ENCODE results near the gene DSC2.

Gene DSC2

DNA sequence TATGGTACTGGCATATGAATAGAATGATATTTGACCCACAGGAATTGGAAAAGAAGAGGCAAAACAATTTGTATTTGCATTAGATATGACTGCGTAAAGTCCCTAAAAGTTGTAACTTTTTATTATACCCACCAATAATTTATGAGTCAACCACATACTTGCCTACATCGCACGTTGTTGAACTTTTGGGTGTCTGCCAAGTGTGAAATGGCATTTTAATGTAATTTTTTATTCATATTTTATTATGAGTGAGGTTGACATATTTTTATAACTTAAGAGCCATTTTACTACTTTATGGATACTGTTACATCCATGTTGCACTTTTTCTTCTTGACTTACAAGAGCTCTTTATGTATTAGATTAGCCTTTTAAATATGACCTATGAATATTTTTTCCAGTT is 4.6 kb downstream of the DSC2 start:
- no peak overlapping the region for H3K9ac ChIP-seq (ENCODE audit: low read length)
- H3K9me3 ChIP-seq (ENCODE audit: control insufficient read depth, low read length), result no peaks in the 10 kb centered on the region

DNA sequence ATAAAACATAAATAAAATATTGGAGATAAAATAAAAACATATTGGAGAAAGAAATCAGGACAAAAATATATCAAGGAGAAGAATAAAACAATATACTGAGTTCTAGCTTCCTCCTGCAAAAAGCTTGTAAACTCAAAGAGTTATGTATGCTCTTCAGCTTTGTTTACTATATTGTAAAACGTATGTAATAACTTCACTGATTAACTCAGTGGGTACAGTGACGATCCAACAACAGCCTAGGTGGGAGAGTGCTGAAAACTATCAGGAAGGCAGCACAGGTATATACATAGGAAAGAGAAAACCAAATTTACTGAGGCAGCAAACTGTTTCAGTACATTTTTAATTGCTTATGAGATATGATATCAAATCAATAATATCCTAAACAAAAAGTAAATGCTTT is 8.3 kb downstream of the DSC2 start:
- no peak overlapping the region for H3K4me3 ChIP-seq (ENCODE audit: low read length)
- no peak for DNase-seq (ENCODE audit: low read depth)
- H3K9me3 ChIP-seq (ENCODE audit: control insufficient read depth, low read length), result no peaks in the 10 kb centered on the region
- H3K36me3 ChIP-seq (ENCODE audit: control insufficient read depth, insufficient read depth, low read length, severe bottlenecking), result no peaks in the 10 kb centered on the region
- H3K4me1 ChIP-seq (ENCODE audit: control insufficient read depth, insufficient read depth, low read length), result no peaks in the 10 kb centered on the region
- no peak overlapping the region for H3K9ac ChIP-seq (ENCODE audit: low read length)
- H3K27me3 ChIP-seq (replicated peaks; ENCODE audit: control insufficient read depth, insufficient read depth, low read length), result peaks cover 6% of the 10 kb centered on the region

More for the DNA sequence above, 4.6 kb downstream of the DSC2 start:
- no peaks in the 10 kb centered on the region for H3K4me1 ChIP-seq (ENCODE audit: control insufficient read depth, insufficient read depth, low read length)
- H3K27me3 ChIP-seq (replicated peaks; ENCODE audit: control insufficient read depth, insufficient read depth, low read length), result peaks cover 32% of the 10 kb centered on the region
- H3K4me3 ChIP-seq (ENCODE audit: low read length), result no peak overlapping the region
- H3K36me3 ChIP-seq (ENCODE audit: control insufficient read depth, insufficient read depth, low read length, severe bottlenecking), result no peaks in the 10 kb centered on the region
- DNase-seq (ENCODE audit: low read depth), result no peak

DNA sequence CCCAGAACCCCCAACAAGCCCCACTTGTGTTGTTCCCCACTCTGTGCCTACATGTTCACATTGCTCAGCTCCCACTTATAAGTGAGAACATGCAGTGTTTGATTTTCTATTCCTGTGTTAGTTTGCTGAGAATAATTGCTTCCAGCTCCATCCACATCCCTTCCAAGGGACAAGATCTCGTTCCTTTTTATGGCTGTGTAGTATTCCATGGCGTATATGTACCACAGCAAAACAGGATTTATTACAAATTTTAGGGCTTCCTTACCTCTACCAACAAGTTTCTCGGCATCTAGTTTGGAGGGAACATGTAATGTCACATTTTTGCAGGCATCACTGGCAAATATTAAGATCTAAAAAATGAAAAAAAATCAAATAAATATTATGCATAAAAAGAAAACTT is 8.9 kb downstream of the DSC2 start:
- Histone ChIP-seq H3K4me1 (ENCODE audit: control insufficient read depth, insufficient read depth, low read length) (no peaks in the 10 kb centered on the region), H3K27me3 (replicated peaks; ENCODE audit: control insufficient read depth, insufficient read depth, low read length) (peaks cover 3% of the 10 kb centered on the region), H3K36me3 (ENCODE audit: control insufficient read depth, insufficient read depth, low read length, severe bottlenecking) (no peaks in the 10 kb centered on the region), H3K4me3 (ENCODE audit: low read length) (no peak overlapping the region), H3K9ac (ENCODE audit: low read length) (no peak overlapping the region), H3K9me3 (ENCODE audit: control insufficient read depth, low read length) (no peaks in the 10 kb centered on the region)
- no peak for DNase-seq (ENCODE audit: low read depth)

DNA sequence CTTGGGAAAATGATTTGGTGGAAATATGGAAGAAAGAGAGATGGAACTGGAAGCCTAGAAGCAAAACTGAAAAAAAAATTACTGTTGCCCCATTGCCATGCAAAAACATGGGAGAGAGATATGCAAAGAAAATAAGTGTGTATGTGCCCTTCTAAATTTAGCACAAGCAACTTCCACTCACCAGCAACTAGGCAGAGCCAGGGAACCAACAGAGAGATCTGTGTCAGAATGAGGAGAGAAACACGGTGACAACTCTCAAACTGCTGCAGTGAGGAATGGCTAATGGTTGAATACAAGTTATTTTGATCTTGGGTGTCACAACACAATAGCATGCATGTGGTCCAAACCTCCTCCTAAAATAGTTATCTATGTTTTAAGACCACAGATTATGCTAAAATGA is 10.9 kb downstream of the DSC2 start:
- Histone ChIP-seq H3K4me3 (ENCODE audit: low read length) (no peak overlapping the region), H3K9me3 (ENCODE audit: control insufficient read depth, low read length) (no peaks in the 10 kb centered on the region), H3K36me3 (ENCODE audit: control insufficient read depth, insufficient read depth, low read length, severe bottlenecking) (no peaks in the 10 kb centered on the region), H3K27me3 (replicated peaks; ENCODE audit: control insufficient read depth, insufficient read depth, low read length) (peaks cover 3% of the 10 kb centered on the region), H3K4me1 (ENCODE audit: control insufficient read depth, insufficient read depth, low read length) (no peaks in the 10 kb centered on the region), H3K9ac (ENCODE audit: low read length) (no peak overlapping the region)
- DNase-seq (ENCODE audit: low read depth), result no peak

- no peaks in the 10 kb centered on the region for H3K27me3 ChIP-seq (replicated peaks; ENCODE audit: control insufficient read depth, insufficient read depth, low read length)
- no peak overlapping the region for H3K9ac ChIP-seq (ENCODE audit: low read length)
- H3K4me1 ChIP-seq (ENCODE audit: control insufficient read depth, insufficient read depth, low read length), result no peaks in the 10 kb centered on the region
- no peaks in the 10 kb centered on the region for H3K36me3 ChIP-seq (ENCODE audit: control insufficient read depth, insufficient read depth, low read length, severe bottlenecking)
- H3K9me3 ChIP-seq (ENCODE audit: control insufficient read depth, low read length), result no peaks in the 10 kb centered on the region
- H3K4me3 ChIP-seq (ENCODE audit: low read length), result no peak overlapping the region
- no peak for DNase-seq (ENCODE audit: low read depth)
These were observed 13.7 kb downstream of the DSC2 start for GRCh38 chr18:31088532-31088931.

DNA sequence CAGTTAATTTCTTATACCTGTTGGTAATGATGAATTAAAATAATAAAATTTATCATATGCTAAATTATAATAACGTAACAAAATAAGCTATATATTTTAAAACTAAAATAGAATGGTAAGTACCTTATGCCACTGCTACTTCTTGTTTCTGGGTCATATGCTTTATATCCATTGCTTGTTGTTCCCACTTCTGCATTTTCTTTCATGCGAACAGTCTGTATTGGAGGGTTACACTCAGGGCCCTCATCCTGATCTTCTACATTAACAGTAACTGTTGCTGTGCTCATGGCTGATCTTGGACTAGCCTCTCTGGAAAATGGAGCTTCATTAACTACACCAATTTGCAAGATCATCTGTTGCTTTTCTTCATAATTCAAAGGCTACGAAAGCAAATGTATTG is 22.2 kb downstream of the DSC2 start:
- no peaks in the 10 kb centered on the region for H3K9me3 ChIP-seq (ENCODE audit: control insufficient read depth, low read length)
- no peaks in the 10 kb centered on the region for H3K36me3 ChIP-seq (ENCODE audit: control insufficient read depth, insufficient read depth, low read length, severe bottlenecking)
- no peak for DNase-seq (ENCODE audit: low read depth)
- H3K9ac ChIP-seq (ENCODE audit: low read length), result no peak overlapping the region
- no peaks in the 10 kb centered on the region for H3K4me1 ChIP-seq (ENCODE audit: control insufficient read depth, insufficient read depth, low read length)
- no peak overlapping the region for H3K4me3 ChIP-seq (ENCODE audit: low read length)
- no peaks in the 10 kb centered on the region for H3K27me3 ChIP-seq (replicated peaks; ENCODE audit: control insufficient read depth, insufficient read depth, low read length)

GRCh38 chr18:31077878-31078277 is 24.3 kb downstream of the DSC2 start:
- Histone ChIP-seq H3K9ac (ENCODE audit: low read length) (no peak overlapping the region), H3K36me3 (ENCODE audit: control insufficient read depth, insufficient read depth, low read length, severe bottlenecking) (no peaks in the 10 kb centered on the region)
- no peak for DNase-seq (ENCODE audit: low read depth)

GRCh38 chr18:31072175-31072574 is 30.0 kb downstream of the DSC2 start:
- Histone ChIP-seq H3K9ac (ENCODE audit: low read length) (no peak overlapping the region), H3K9me3 (ENCODE audit: control insufficient read depth, low read length) (no peaks in the 10 kb centered on the region), H3K4me3 (ENCODE audit: low read length) (no peak overlapping the region), H3K4me1 (ENCODE audit: control insufficient read depth, insufficient read depth, low read length) (no peaks in the 10 kb centered on the region), H3K27me3 (replicated peaks; ENCODE audit: control insufficient read depth, insufficient read depth, low read length) (no peaks in the 10 kb centered on the region), H3K36me3 (ENCODE audit: control insufficient read depth, insufficient read depth, low read length, severe bottlenecking) (no peaks in the 10 kb centered on the region)
- DNase-seq (ENCODE audit: low read depth), result no peak

More at GRCh38 chr18:31077878-31078277, 24.3 kb downstream of the DSC2 start:
- H3K4me3 ChIP-seq (ENCODE audit: low read length), result no peak overlapping the region
- H3K27me3 ChIP-seq (replicated peaks; ENCODE audit: control insufficient read depth, insufficient read depth, low read length), result no peaks in the 10 kb centered on the region
- H3K4me1 ChIP-seq (ENCODE audit: control insufficient read depth, insufficient read depth, low read length), result no peaks in the 10 kb centered on the region
- no peaks in the 10 kb centered on the region for H3K9me3 ChIP-seq (ENCODE audit: control insufficient read depth, low read length)

DNA sequence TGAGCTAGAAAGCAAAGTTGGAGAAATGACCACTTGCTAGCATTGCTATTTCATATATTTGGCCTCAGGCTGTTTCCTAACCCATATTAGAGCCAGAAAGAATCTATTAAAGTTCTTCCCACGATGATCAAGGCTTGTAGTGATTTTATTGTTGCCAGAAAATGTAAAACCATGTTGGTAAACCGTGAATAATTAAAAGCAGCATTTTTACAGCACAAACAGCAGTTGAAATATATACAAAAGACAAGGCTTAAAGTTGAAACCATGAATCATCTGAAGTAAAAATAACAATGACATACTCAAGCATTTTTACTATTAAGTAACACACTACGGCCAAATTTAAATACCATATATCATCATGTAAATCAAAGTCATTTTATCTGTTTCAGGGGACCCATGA is 32.0 kb downstream of the DSC2 start:
- DNase-seq (ENCODE audit: low read depth), result no peak
- H3K4me3 ChIP-seq (ENCODE audit: low read length), result no peak overlapping the region
- no peaks in the 10 kb centered on the region for H3K4me1 ChIP-seq (ENCODE audit: control insufficient read depth, insufficient read depth, low read length)
- H3K9me3 ChIP-seq (ENCODE audit: control insufficient read depth, low read length), result no peaks in the 10 kb centered on the region
- no peaks in the 10 kb centered on the region for H3K27me3 ChIP-seq (replicated peaks; ENCODE audit: control insufficient read depth, insufficient read depth, low read length)
- no peak overlapping the region for H3K9ac ChIP-seq (ENCODE audit: low read length)
- H3K36me3 ChIP-seq (ENCODE audit: control insufficient read depth, insufficient read depth, low read length, severe bottlenecking), result no peaks in the 10 kb centered on the region

DNA sequence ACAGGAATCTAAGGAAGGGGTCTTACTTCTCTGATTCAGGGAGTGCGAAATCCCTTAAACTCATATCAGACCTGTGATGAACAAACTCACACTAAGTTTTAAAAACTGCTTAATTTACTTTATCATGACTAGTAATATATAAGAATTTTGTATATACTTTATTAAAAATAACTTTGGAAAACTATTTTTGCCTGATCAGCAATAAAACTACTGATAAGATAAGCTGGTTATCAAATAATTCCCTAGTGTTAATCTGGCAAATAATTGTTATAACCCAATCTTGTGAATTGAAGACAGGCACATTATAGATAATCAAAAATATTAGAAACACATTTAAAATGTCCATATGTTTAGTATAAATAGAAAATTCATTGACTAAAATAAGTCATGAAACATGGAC is 36.0 kb downstream of the DSC2 start:
- Histone ChIP-seq H3K9me3 (ENCODE audit: control insufficient read depth, low read length) (no peaks in the 10 kb centered on the region), H3K4me1 (ENCODE audit: control insufficient read depth, insufficient read depth, low read length) (no peaks in the 10 kb centered on the region), H3K27me3 (replicated peaks; ENCODE audit: control insufficient read depth, insufficient read depth, low read length) (no peaks in the 10 kb centered on the region), H3K9ac (ENCODE audit: low read length) (no peak overlapping the region), H3K36me3 (ENCODE audit: control insufficient read depth, insufficient read depth, low read length, severe bottlenecking) (no peaks in the 10 kb centered on the region), H3K4me3 (ENCODE audit: low read length) (no peak overlapping the region)
- DNase-seq (ENCODE audit: low read depth), result no peak

DNA sequence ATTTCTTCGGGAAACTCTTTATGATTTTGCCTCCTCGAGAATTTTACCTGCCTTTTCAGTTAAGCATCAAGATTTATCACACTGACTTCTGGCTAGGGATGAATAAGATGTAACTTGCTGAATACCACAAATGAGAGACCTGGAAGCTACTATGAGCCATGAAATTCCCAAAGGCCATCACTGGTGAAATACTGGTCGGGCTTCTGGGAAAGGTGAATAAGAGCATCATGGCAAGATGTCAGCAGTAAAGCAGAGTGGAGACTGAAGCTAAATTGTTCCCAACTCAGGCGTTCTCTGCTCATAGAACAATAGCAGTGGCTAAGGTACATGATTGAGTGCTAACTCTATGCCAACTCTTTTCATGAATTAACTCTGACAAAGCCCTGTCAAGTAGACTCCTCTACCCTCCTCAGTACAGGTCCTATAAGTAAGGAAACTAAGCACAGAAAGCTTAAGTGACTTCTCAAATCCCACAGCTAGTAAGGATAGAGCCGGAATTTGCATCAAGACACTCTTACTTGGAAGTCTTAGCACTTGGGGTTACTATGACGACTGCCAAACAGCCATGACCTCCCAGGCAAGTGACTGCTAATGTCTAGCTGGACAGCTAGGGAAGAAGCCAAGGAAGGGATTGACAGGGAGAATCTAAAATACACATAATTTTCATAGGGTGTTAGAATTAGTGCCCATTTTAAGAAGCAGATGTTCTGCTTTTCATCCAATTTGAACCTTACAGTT is 37.0 kb downstream of the DSC2 start:
- Histone ChIP-seq H3K27me3 (replicated peaks; ENCODE audit: control insufficient read depth, insufficient read depth, low read length) (peaks cover 2% of the 10 kb centered on the region), H3K4me3 (ENCODE audit: low read length) (no peak overlapping the region), H3K9ac (ENCODE audit: low read length) (no peak overlapping the region), H3K36me3 (ENCODE audit: control insufficient read depth, insufficient read depth, low read length, severe bottlenecking) (no peaks in the 10 kb centered on the region), H3K4me1 (ENCODE audit: control insufficient read depth, insufficient read depth, low read length) (no peaks in the 10 kb centered on the region), H3K9me3 (ENCODE audit: control insufficient read depth, low read length) (no peaks in the 10 kb centered on the region)
- no peak for DNase-seq (ENCODE audit: low read depth)

- Histone ChIP-seq H3K36me3 (ENCODE audit: control insufficient read depth, insufficient read depth, low read length, severe bottlenecking) (no peaks in the 10 kb centered on the region), H3K9ac (ENCODE audit: low read length) (no peak overlapping the region), H3K4me1 (ENCODE audit: control insufficient read depth, insufficient read depth, low read length) (no peaks in the 10 kb centered on the region), H3K4me3 (ENCODE audit: low read length) (no peak overlapping the region), H3K27me3 (replicated peaks; ENCODE audit: control insufficient read depth, insufficient read depth, low read length) (peaks cover 4% of the 10 kb centered on the region), H3K9me3 (ENCODE audit: control insufficient read depth, low read length) (no peaks in the 10 kb centered on the region)
- DNase-seq (ENCODE audit: low read depth), result no peak
These were observed 38.1 kb downstream of the DSC2 start for GRCh38 chr18:31064130-31064529.
